HG03025 (cell line): ENCODE results near the gene AP3D1.

Experiments
- ATAC-seq: cut with Tn5 transposase; IDR thresholded peaks from one replicate; pipeline ENCODE4 v1.9.1; 2021; ENCODE audit warnings: mild to moderate bottlenecking, moderate library complexity; ENCODE audit not compliant: unreplicated experiment, low FRiP score

AP3D1 gene

GRCh38 chr19:2051773-2052704, 99.3 kb downstream of the AP3D1 start:
- no peak for ATAC-seq

GRCh38 chr19:2050991-2051772, 100.2 kb downstream of the AP3D1 start, which contains the start of gene MKNK2:
Gene MKNK2 (minus strand): TSS chr19:2051244. CDS start chr19:2050851, 393 bp downstream.
- peak; percentile 39 for ATAC-seq
